ENCODE measurements around the gene SERPINE1.
A peak's percentile ranks its signal among the peaks of the same experiment; 100 is the strongest.
"Not testable (repeated sequence)": the region's sequence is repeated elsewhere in the genome, so short reads cannot be mapped to it uniquely, and the experiment has no call there.

SERPINE1 gene

GRCh38 chr7:101126651-101127459 is at the start of gene SERPINE1:
TSS of gene SERPINE1 (plus strand) at chr7:101127104. CDS start at chr7:101128394, 1,290 bp downstream.
- in situ Hi-C loops (cut with MboI; ENCODE audit: low pct_unique_long_range_greater_than_20kb, low sequenced_read_pairs) = no loop called here
- peak; percentile 89 for DNase-seq

GRCh38 chr7:101077303-101078086 is 49.4 kb upstream of the SERPINE1 start:
- peak; percentile 95 for DNase-seq
- in situ Hi-C loops (cut with MboI; ENCODE audit: low pct_unique_long_range_greater_than_20kb, low sequenced_read_pairs) = no loop called here

- in situ Hi-C loops (cut with MboI; ENCODE audit: low pct_unique_long_range_greater_than_20kb, low sequenced_read_pairs) = no loop called here
- DNase-seq = peak; percentile 38
Observed at GRCh38 chr7:101081432-101081831, 45.5 kb upstream of the SERPINE1 start.

- in situ Hi-C loops (cut with MboI; ENCODE audit: low pct_unique_long_range_greater_than_20kb, low sequenced_read_pairs) = no loop called here
- DNase-seq = no peak
Observed at GRCh38 chr7:101084865-101085161, 42.1 kb upstream of the SERPINE1 start.

GRCh38 chr7:101085162-101085964 is 41.5 kb upstream of the SERPINE1 start, which contains the start of gene TRIM56:
TSS of gene TRIM56 (plus strand) at chr7:101085481. CDS start at chr7:101087313, 1,832 bp downstream.
- DNase-seq = peak; percentile 68
- in situ Hi-C loops (cut with MboI; ENCODE audit: low pct_unique_long_range_greater_than_20kb, low sequenced_read_pairs) = no loop called here

GRCh38 chr7:101087334-101088068 is 39.4 kb upstream of the SERPINE1 start:
- in situ Hi-C loops (cut with MboI; ENCODE audit: low pct_unique_long_range_greater_than_20kb, low sequenced_read_pairs) = no loop called here
- no peak for DNase-seq

- no peak for DNase-seq
- in situ Hi-C loops (cut with MboI; ENCODE audit: low pct_unique_long_range_greater_than_20kb, low sequenced_read_pairs) = no loop called here
Observed at GRCh38 chr7:101088069-101088425, 38.9 kb upstream of the SERPINE1 start.

- in situ Hi-C loops (cut with MboI; ENCODE audit: low pct_unique_long_range_greater_than_20kb, low sequenced_read_pairs) = no loop called here
- DNase-seq = no peak
Observed at GRCh38 chr7:101088858-101089529, 37.9 kb upstream of the SERPINE1 start.

GRCh38 chr7:101089876-101090275 is 37.0 kb upstream of the SERPINE1 start:
- DNase-seq = no peak
- in situ Hi-C loops (cut with MboI; ENCODE audit: low pct_unique_long_range_greater_than_20kb, low sequenced_read_pairs) = no loop called here

GRCh38 chr7:101092266-101092905 is 34.5 kb upstream of the SERPINE1 start:
- in situ Hi-C loops (cut with MboI; ENCODE audit: low pct_unique_long_range_greater_than_20kb, low sequenced_read_pairs) = not testable (repeated sequence)

GRCh38 chr7:101093906-101094305 is 33.0 kb upstream of the SERPINE1 start:
- no peak for DNase-seq
- in situ Hi-C loops (cut with MboI; ENCODE audit: low pct_unique_long_range_greater_than_20kb, low sequenced_read_pairs) = no loop called here

More at GRCh38 chr7:101092266-101092905, 34.5 kb upstream of the SERPINE1 start:
- DNase-seq = not testable (repeated sequence)

- DNase-seq = no peak
- in situ Hi-C loops (cut with MboI; ENCODE audit: low pct_unique_long_range_greater_than_20kb, low sequenced_read_pairs) = no loop called here
Observed at GRCh38 chr7:101094376-101094775, 32.5 kb upstream of the SERPINE1 start.

- in situ Hi-C loops (cut with MboI; ENCODE audit: low pct_unique_long_range_greater_than_20kb, low sequenced_read_pairs) = no loop called here
- peak; percentile 71 for DNase-seq
Observed at GRCh38 chr7:101094791-101095375, 32.0 kb upstream of the SERPINE1 start.

- no peak for DNase-seq
- in situ Hi-C loops (cut with MboI; ENCODE audit: low pct_unique_long_range_greater_than_20kb, low sequenced_read_pairs) = no loop called here
Observed at GRCh38 chr7:101096331-101096956, 30.5 kb upstream of the SERPINE1 start.

- in situ Hi-C loops (cut with MboI; ENCODE audit: low pct_unique_long_range_greater_than_20kb, low sequenced_read_pairs) = no loop called here
- no peak for DNase-seq
Observed at GRCh38 chr7:101096957-101097347, 30.0 kb upstream of the SERPINE1 start.

GRCh38 chr7:101097561-101097960 is 29.3 kb upstream of the SERPINE1 start:
- in situ Hi-C loops (cut with MboI; ENCODE audit: low pct_unique_long_range_greater_than_20kb, low sequenced_read_pairs) = no loop called here
- no peak for DNase-seq

Data from KBM-7 (cell line).